NCI-H345 treated with DMSO at 0.1 percent for 48 hours (cell line): ENCODE data around the gene ARHGAP15.

ENCODE experiments used
- DNase-seq: peaks from one replicate; lab custom pipeline; 2025; ENCODE audit not compliant: unreplicated experiment; lab: John Stamatoyannopoulos, UW

The ARHGAP15 gene

GRCh38 chr2:143219266-143219665 is 90.0 kb downstream of the ARHGAP15 start:
- DNase-seq: peak; percentile 3

- no peak for DNase-seq
Measured at GRCh38 chr2:143223556-143223955, 94.3 kb downstream of the ARHGAP15 start.

- DNase-seq: no peak
Measured at GRCh38 chr2:143225931-143226330, 96.7 kb downstream of the ARHGAP15 start.

GRCh38 chr2:143226714-143227541 is 97.7 kb downstream of the ARHGAP15 start:
- DNase-seq: no peak

- DNase-seq: no peak
Measured at GRCh38 chr2:143229411-143229810, 100.2 kb downstream of the ARHGAP15 start.

GRCh38 chr2:143229952-143230351 is 100.7 kb downstream of the ARHGAP15 start:
- no peak for DNase-seq

GRCh38 chr2:143230506-143231253 is 101.5 kb downstream of the ARHGAP15 start:
- no peak for DNase-seq

GRCh38 chr2:143231254-143231645 is 102.0 kb downstream of the ARHGAP15 start:
- DNase-seq: no peak

- no peak for DNase-seq
Measured at GRCh38 chr2:143237146-143237777, 108.0 kb downstream of the ARHGAP15 start.

GRCh38 chr2:143241403-143242088 is 112.3 kb downstream of the ARHGAP15 start:
- no peak for DNase-seq

GRCh38 chr2:143246246-143246645 is 117.0 kb downstream of the ARHGAP15 start:
- no peak for DNase-seq

- no peak for DNase-seq
Measured at GRCh38 chr2:143246815-143247744, 117.9 kb downstream of the ARHGAP15 start.

- DNase-seq: no peak
Measured at GRCh38 chr2:143248631-143249030, 119.4 kb downstream of the ARHGAP15 start.

GRCh38 chr2:143251681-143252080 is 122.5 kb downstream of the ARHGAP15 start:
- DNase-seq: no peak

- no peak for DNase-seq
Measured at GRCh38 chr2:143252138-143252907, 123.1 kb downstream of the ARHGAP15 start.

- no peak for DNase-seq
Measured at GRCh38 chr2:143254110-143254509, 124.9 kb downstream of the ARHGAP15 start.

GRCh38 chr2:143255086-143255485 is 125.9 kb downstream of the ARHGAP15 start:
- no peak for DNase-seq

- DNase-seq: no peak
Measured at GRCh38 chr2:143255899-143256298, 126.7 kb downstream of the ARHGAP15 start.

GRCh38 chr2:143258126-143258892 is 129.1 kb downstream of the ARHGAP15 start:
- no peak for DNase-seq
